Activated CD4-positive, alpha-beta T cell treated with anti-CD3 and anti-CD28 coated beads for 36 hours (primary cell): ENCODE data around the gene ARHGAP33. TPM values are rescaled to one million over a fixed set of nuclear protein-coding genes. Genes with fewer than 3 reads are reported as not detected.

Experiments
- ATAC-seq: fragments of 200-7000 bp; cut with Tn5 transposase; one replicate; pipeline ENCODE4 v1.10.0; 2021; ENCODE audit warnings: mild to moderate bottlenecking, moderate library complexity
- CTCF ChIA-PET: fragments of 350-600 bp; sonication (Branson Sonifier 250); formaldehyde crosslinking; loops from one replicate; lab custom pipeline; 2021; ENCODE audit warnings: antibody characterized with exemption; lab: Charles Lee
- POLR2A ChIA-PET: fragments of 350-600 bp; sonication (Branson Sonifier 250); formaldehyde crosslinking; loops from one replicate; lab custom pipeline; 2021; ENCODE audit warnings: antibody characterized with exemption, inconsistent platforms; lab: Charles Lee
- DNase-seq: peaks from one replicate; pipeline ENCODE4 v3.0.0-alpha.2; 2020
- H3K27ac Mint-ChIP-seq: one replicate; pipeline ENCODE4 v1.8.0; 2021; ENCODE audit warnings: mixed read lengths
- H3K27me3 Mint-ChIP-seq: one replicate; pipeline ENCODE4 v1.8.0; 2021; ENCODE audit warnings: mixed read lengths
- H3K36me3 Mint-ChIP-seq: one replicate; pipeline ENCODE4 v1.8.0; 2021; ENCODE audit warnings: low read depth, mixed read lengths
- H3K4me1 Mint-ChIP-seq: one replicate; pipeline ENCODE4 v1.8.0; 2021; ENCODE audit warnings: mixed read lengths
- H3K4me3 Mint-ChIP-seq: one replicate; pipeline ENCODE4 v1.8.0; 2021; ENCODE audit warnings: mild to moderate bottlenecking, moderate library complexity, mixed read lengths
- H3K9me3 Mint-ChIP-seq: one replicate; pipeline ENCODE4 v1.8.0; 2021; ENCODE audit warnings: low read depth, mixed read lengths
- intact Hi-C, 2 experiments: fragments of 100-400 bp; cut with DNase I in 1 of 2; cut with micrococcal nuclease in 1 of 2; formaldehyde crosslinking; loops; one replicate each; pipeline versions ENCODE4 v1.14.2 to v1.15.1; 2022 to 2024; cut with DNase I, micrococcal nuclease
- total RNA-seq, 2 experiments: library from RNA; stranded (reverse); gene quantifications; one replicate each; pipeline ENCODE4 v1.2.3, GENCODE V29; 2021

ARHGAP33 gene
- total RNA-seq, 2 experiments from 2014 or later, result 27.8 to 35.2 TPM

DNA sequence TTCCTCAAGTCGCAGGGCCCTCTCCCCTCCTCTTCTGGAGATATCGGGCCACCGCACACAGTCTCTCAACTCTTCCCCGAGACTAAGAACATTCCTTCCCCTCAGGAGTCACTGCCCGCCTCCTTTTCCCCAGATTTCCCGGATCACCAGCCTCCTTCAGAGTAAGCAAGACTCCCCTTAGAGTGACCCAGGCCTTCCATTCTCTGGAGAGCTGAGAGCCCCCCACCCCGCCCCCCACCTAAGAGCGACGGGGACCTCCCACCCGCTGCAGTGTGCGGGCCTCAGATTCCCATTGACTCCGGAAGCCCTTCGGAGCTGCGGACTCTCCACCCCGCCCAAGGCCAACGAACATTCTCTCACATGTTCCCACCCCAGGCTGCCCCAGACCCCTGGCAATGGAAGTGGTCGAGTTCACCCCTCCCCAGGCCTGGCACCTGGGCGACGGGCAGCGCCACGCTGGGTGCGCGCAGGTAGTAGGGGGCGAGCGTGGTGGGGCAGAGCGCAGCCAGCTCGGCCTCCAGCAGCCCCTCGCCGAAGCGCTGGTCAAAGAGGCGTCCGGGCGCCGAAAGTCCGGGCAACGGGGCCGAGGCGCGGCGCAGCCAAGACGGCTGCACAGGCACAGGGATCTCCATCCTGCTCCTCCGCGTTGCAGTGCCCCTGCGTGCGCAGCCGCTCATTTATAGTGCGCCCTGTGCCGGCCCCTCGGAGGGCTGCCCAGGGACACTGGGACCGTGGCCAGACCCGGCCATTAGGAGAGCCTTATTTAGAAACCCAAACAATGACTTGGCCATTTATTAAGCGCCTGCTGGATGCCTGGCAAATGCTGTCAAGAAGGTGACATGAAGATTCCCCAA lies 18.8 kb upstream of the ARHGAP33 start, which contains the start of gene HSPB6:
Gene HSPB6, minus strand, starts transcription at position 653 of the 854 bp plus-strand sequence. Its CDS starts 21 bp downstream, at position 632.
- H3K4me3 Mint-ChIP-seq, result peak within 1 kb of the TSS; percentile 85
- intact Hi-C loops, result loop anchor here in 1 of 2 experiments (1.0 kb wide), 1 partner anchor 14 kb away; the partner anchor contains the start of gene IGFLR1
- peaks cover 4% of the 10 kb centered on the region for H3K27me3 Mint-ChIP-seq
- no peak for DNase-seq
- peak within 1 kb of the TSS; percentile 91 for H3K27ac Mint-ChIP-seq
- POLR2A ChIA-PET, result interaction anchor here (1.0 to 1.3 kb wide), 2 partner anchors 8 to 43 kb away, joined by 3 to 5 read pairs; partner anchors contain the start of gene LIN37
- peaks cover 29% of the 10 kb centered on the region for H3K4me1 Mint-ChIP-seq
- no peaks in the 10 kb centered on the region for H3K9me3 Mint-ChIP-seq
- H3K36me3 Mint-ChIP-seq, result peaks cover 24% of the 10 kb centered on the region
- ATAC-seq, result no peak
- CTCF ChIA-PET, result interaction anchor here (0.6 to 1.6 kb wide), 3 partner anchors 8 to 16 kb away, joined by 3 to 5 read pairs (median 3); partner anchors contain the start of genes IGFLR1 and LIN37

DNA sequence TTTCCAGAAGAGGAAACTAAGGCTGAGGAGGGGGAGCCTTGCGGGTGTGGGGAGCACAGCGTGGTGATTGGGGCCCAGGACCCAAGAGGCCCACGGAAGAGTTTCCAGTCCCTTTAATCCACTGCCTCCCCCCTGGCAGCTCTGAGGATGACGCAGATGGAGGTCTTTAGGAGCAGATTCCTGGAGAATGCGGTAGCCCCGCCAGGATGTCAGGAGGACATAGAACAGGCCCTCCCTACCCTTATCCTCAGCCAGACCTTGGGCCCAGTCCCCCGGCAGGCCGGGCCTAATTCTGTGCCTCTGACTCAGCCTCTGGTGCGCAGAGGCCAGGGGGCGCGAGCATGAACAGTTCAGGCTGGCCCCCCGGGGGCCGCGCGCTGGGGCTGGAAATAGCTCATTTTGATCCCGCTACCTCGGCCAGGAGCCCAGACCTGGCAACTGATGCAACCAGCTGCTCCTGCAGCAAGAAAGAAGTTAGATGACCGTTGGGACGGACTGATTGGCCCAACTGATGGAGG lies 18.1 kb upstream of the ARHGAP33 start:
- ChIA-PET CTCF (interaction anchor here (1.1 to 1.6 kb wide), 2 partner anchors 9 to 15 kb away, joined by 3 to 5 read pairs; partner anchors contain the start of genes IGFLR1 and LIN37), POLR2A (interaction anchor here (1.0 to 1.3 kb wide), 2 partner anchors 9 to 44 kb away, joined by 3 to 5 read pairs; partner anchors contain the start of gene LIN37)
- H3K27me3 Mint-ChIP-seq, result peaks cover 4% of the 10 kb centered on the region
- H3K9me3 Mint-ChIP-seq, result no peaks in the 10 kb centered on the region
- H3K36me3 Mint-ChIP-seq, result peaks cover 29% of the 10 kb centered on the region
- ATAC-seq, result peak; percentile 12
- peak overlapping the region; percentile 91 for H3K27ac Mint-ChIP-seq
- intact Hi-C loops, result loop anchor here in 1 of 2 experiments (1.0 kb wide), 1 partner anchor 15 kb away; the partner anchor contains the start of gene IGFLR1
- H3K4me3 Mint-ChIP-seq, result peak overlapping the region; percentile 85
- peak; percentile 70 for DNase-seq
- peaks cover 29% of the 10 kb centered on the region for H3K4me1 Mint-ChIP-seq

DNA sequence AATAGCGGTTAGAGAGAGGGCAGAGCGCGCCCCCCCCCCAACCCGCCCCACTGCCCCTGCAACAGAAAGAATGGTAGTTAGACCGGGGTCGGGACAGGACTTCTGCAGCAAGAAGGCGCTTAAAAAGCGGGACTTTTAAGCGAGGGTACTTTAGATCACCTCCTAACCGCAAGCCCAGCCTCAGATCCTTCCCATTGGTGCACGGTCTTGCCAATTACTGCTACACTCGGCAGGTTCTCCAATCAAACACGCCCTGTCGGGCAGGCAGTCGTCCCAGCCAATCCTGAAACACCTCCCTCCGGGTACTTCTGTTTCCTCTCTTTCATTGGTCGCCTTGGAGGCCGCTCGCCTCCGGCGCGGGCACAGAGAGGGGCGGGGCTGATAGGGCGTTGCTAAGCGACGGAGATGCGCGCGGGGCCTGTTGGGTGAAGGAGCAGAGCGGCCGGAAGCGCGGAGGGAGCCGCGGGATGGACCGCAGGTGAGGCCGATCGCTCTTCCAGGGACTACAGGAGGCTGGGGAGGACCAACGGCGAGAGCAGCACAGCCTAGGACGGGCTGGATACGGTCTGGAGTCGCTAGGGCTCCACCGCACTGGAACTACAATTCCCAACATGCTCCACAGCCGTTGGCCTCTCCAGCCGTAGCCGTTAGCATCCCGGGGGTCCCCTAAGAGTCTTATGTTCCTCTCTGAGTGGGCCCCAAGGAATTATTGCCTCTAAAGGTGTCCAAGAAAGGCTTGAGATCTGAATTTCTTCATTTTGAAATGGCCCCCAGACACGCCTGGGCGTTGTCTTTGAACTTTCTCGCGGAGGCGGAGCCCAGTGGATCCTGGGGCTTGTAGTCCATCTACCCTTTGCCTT lies 17.4 kb upstream of the ARHGAP33 start, which contains the start of gene PROSER3:
Gene PROSER3, plus strand, starts transcription at position 428 of the 860 bp plus-strand sequence. Its CDS starts 40 bp downstream, at position 468.
- peaks cover 29% of the 10 kb centered on the region for H3K4me1 Mint-ChIP-seq
- H3K36me3 Mint-ChIP-seq, result peaks cover 29% of the 10 kb centered on the region
- intact Hi-C loops, result loop anchor here (1.0 to 2.0 kb wide), 12 partner anchors 10 to 296 kb away; partner anchors contain the start of genes ARHGAP33 (in 2 of the 2), LIN37 (in 2 of the 2), ALKBH6 (in 1 of the 2) and COX6B1 (in 1 of the 2)
- ATAC-seq (peak; percentile 98), DNase-seq (peak; percentile 99)
- ChIA-PET CTCF (interaction anchor here (1.1 to 1.6 kb wide), 2 partner anchors 9 to 16 kb away, joined by 3 to 5 read pairs; partner anchors contain the start of genes IGFLR1 and LIN37), POLR2A (interaction anchor here (1.0 to 1.3 kb wide), 2 partner anchors 10 to 45 kb away, joined by 3 to 5 read pairs; partner anchors contain the start of gene LIN37)
- H3K4me3 Mint-ChIP-seq, result peak within 1 kb of the TSS; percentile 85
- H3K27ac Mint-ChIP-seq, result peak within 1 kb of the TSS; percentile 91
- no peaks in the 10 kb centered on the region for H3K9me3 Mint-ChIP-seq
- H3K27me3 Mint-ChIP-seq, result peaks cover 4% of the 10 kb centered on the region

DNA sequence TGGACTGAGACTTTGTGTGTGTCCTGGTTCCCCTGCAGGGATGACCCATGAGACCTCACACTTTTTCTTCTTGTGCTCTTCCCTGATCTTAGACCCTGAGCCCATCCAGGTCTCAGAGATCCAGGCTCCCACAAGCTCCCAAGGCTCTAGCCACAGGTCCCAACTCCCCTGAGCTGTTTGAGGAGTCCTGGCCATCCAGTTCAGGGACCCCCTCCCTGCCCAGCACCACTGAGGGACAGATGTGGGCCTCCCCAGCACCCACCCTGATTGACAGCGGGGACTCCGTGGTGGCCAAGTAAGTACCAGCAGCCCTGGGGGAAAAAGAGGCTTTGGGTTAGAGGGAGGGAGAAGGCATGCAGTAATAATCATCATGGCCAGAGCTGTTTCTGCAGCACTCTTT lies 15.7 kb upstream of the ARHGAP33 start:
- POLR2A ChIA-PET, result no interaction called here
- ATAC-seq, result no peak
- intact Hi-C loops, result loop anchor here in 1 of 2 experiments (2.0 kb wide), 1 partner anchor 15 kb away; the partner anchor contains the start of gene ARHGAP33
- Mint-ChIP-seq H3K36me3 (peaks cover 28% of the 10 kb centered on the region), H3K9me3 (no peaks in the 10 kb centered on the region), H3K27me3 (peaks cover 4% of the 10 kb centered on the region), H3K27ac (no peak overlapping the region), H3K4me1 (peaks cover 29% of the 10 kb centered on the region), H3K4me3 (peak overlapping the region; percentile 85)
- CTCF ChIA-PET, result no interaction called here
- DNase-seq, result no peak

DNA sequence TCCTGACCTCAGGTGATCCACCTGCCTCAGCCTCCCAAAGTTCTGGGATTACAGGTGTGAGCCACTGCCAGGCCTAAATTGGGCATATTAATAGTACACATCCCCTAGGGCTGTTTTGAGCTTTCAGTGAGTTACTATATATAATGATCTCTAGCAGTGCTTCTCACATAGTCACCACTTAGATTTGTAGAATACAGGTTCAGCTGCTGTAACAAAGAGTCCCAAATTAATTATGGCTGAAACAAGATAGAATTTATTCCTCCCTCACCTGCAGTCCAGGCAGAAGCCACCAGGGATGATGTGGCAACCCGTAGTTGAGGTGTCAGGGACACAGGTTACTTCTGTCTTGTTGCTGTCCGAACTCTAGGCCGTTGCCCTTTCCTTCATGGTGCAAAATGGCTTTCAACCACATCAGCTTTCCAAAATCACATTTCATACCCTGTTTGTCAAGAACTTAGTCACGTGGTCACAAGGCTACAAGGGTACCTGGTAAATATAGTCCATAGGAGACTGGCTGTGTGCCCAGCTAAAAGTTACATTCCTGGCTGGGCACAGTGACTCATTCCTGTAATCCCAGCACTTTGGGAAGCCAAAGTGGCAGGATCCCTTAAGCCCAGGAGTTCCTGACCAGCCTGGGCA lies 14.5 kb upstream of the ARHGAP33 start:
- DNase-seq (no peak), ATAC-seq (no peak)
- Mint-ChIP-seq H3K27me3 (peaks cover 4% of the 10 kb centered on the region), H3K4me3 (no peak overlapping the region), H3K9me3 (no peaks in the 10 kb centered on the region), H3K4me1 (peaks cover 27% of the 10 kb centered on the region), H3K36me3 (peaks cover 33% of the 10 kb centered on the region), H3K27ac (no peak overlapping the region)
- intact Hi-C loops, result no loop called here
- ChIA-PET POLR2A (no interaction called here), CTCF (no interaction called here)

DNA sequence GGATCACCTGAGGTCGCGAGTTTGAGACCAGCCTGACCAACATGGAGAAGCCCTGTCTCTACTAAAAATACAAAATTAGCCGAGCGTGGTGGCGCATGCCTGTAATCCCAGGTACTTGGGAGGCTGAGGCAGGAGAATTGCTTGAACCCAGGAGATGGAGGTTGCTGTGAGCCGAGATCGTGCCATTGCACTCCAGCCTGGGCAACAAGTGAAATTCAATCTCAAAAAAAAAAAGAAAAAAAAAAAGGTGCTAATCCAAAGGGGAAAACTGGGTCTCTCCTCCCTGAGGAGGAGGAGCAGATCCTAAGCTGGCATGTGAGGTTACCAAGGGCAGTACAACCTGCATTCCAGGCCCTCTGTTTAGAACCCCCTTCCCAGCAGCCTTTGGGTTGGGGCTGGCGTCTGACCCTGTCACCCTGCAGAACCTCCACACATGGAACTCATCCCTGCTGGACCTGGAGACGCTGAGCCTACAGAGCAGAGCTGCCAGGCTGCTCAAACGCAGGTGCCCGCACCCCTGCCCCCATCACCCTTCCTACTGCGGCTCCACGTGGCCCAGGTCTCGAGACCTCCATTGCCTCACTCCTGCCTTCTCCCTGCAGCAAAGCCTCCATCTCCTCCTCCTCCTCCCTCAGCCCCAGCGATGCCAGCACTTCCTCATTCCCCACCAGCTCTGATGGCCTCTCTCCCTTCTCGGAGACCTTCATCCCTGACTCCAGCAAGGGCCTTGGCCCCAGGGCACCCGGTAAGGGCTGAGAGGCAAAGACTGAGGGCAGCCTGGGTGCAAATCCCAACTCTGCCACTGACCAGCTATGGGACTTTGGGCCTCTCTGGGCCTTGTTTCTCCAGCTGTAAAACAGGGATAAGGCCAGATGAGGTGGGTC lies 10.7 kb upstream of the ARHGAP33 start:
- Mint-ChIP-seq H3K27me3 (no peaks in the 10 kb centered on the region), H3K27ac (no peak overlapping the region), H3K4me1 (peaks cover 4% of the 10 kb centered on the region), H3K9me3 (no peaks in the 10 kb centered on the region), H3K4me3 (no peak overlapping the region), H3K36me3 (peaks cover 36% of the 10 kb centered on the region)
- no peak for DNase-seq
- no peak for ATAC-seq
- intact Hi-C loops, result no loop called here
- ChIA-PET CTCF (interaction anchor here (0.5 kb wide), 1 partner anchor 45 kb away, joined by 3 read pairs; no protein-coding TSS in a partner anchor), POLR2A (interaction anchor here (0.6 kb wide), 1 partner anchor 117 kb away, joined by 4 read pairs; the partner anchor contains the start of gene COX6B1)

DNA sequence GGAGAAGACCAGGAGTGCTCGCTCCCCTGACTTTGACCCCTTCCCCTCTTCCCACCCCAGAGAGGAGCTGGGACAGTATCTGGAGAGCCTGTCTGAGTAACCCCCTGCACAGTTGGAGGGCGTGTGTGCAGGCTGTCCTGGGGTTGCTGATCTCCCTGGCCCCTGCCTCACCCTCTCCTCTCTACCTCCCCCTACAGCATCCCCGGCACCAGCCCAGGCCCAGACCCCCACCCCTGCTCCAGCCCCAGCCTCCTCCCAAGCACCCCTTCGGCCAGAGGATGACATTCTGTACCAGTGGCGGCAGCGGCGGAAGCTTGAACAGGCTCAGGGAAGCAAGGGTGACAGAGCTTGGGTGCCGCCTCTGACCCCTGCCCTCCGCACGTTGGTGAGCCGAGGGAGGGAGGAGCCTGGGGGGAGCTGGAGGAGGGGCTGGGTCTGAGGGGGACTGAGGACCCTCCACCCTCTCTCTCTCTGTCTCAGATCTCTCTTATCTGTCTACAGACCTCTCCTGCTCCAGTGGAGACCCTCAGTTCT lies 8.7 kb upstream of the ARHGAP33 start:
- H3K4me3 Mint-ChIP-seq, result no peak overlapping the region
- ChIA-PET POLR2A (no interaction called here), CTCF (no interaction called here)
- H3K9me3 Mint-ChIP-seq, result no peaks in the 10 kb centered on the region
- H3K4me1 Mint-ChIP-seq, result no peaks in the 10 kb centered on the region
- no peak for ATAC-seq
- peaks cover 23% of the 10 kb centered on the region for H3K36me3 Mint-ChIP-seq
- no peaks in the 10 kb centered on the region for H3K27me3 Mint-ChIP-seq
- no peak overlapping the region for H3K27ac Mint-ChIP-seq
- intact Hi-C loops, result no loop called here
- no peak for DNase-seq

DNA sequence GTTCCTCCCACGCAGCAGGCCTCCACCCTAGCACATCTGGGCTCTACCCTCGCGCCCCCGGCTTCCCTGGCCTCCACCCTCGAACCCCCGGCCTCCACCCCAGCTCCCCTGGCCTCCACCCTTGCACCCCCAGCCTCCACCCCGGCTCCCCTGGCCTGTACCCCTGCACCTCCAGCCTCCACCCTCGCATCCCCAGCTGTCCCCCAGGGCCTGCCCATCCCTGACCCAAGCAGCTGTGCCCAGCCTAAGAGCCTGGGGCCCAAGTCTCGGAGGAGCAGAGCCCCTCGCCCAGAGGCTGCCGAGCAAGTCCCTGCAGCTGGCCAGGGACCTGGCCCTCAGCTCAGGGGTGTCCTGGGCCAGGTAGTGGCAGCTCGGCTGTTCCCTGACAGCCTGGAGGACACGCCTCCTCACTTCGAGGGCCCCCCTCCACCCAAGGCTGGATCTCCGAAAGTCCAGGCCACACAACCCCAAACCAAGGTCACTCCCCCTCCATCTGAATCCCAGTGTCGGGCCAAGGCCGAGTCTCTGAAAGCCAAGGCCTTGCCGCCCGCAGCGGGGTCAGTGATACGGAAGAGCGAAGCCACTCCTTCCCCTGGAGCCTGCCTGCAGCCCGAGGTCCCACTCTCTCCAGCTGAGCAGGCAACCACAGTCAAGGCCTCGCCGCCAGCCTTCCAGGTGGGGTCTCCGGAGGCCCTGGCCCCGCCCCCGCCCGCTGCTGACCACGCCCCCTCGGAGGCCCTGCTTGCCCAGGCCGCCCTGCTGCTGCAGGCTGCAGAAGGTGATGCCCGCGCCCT lies 7.9 kb upstream of the ARHGAP33 start:
- Mint-ChIP-seq H3K9me3 (no peaks in the 10 kb centered on the region), H3K4me3 (no peak overlapping the region), H3K27ac (no peak overlapping the region), H3K4me1 (no peaks in the 10 kb centered on the region), H3K36me3 (peaks cover 18% of the 10 kb centered on the region), H3K27me3 (no peaks in the 10 kb centered on the region)
- POLR2A ChIA-PET, result no interaction called here
- ATAC-seq, result no peak
- no peak for DNase-seq
- CTCF ChIA-PET, result no interaction called here
- intact Hi-C loops, result no loop called here

DNA sequence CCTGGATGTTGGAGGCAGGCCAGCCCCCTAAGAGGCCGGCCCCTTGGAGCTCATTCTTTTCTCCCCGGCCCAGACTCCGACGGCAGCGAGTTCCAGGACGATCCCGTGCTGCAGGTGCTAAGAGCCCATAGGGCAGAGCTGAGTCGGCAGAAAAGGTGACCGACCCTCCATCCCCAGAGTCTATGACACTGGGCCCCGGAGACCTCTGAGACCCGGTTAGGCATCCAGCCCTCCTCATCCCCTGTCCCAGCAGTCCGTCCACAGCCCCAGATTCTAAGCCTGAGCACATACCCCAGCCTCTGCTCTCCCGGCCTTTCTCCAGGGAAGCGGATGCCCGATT lies 7.3 kb upstream of the ARHGAP33 start:
- ChIA-PET POLR2A (no interaction called here), CTCF (no interaction called here)
- Mint-ChIP-seq H3K27ac (no peak overlapping the region), H3K9me3 (no peaks in the 10 kb centered on the region), H3K36me3 (peaks cover 18% of the 10 kb centered on the region), H3K4me1 (no peaks in the 10 kb centered on the region), H3K4me3 (no peak overlapping the region), H3K27me3 (no peaks in the 10 kb centered on the region)
- DNase-seq (no peak), ATAC-seq (no peak)
- intact Hi-C loops, result no loop called here
